Measurements from ENCODE around the gene GFI1B. TPM values are rescaled to one million over a fixed set of nuclear protein-coding genes. Genes with fewer than 3 reads are reported as not detected.
"Not testable (repeated sequence)": the region's sequence is repeated elsewhere in the genome, so short reads cannot be mapped to it uniquely, and the experiment has no call there.

GFI1B gene
- total RNA-seq, 1 experiment from 2014 or later, result 0.77 TPM

DNA sequence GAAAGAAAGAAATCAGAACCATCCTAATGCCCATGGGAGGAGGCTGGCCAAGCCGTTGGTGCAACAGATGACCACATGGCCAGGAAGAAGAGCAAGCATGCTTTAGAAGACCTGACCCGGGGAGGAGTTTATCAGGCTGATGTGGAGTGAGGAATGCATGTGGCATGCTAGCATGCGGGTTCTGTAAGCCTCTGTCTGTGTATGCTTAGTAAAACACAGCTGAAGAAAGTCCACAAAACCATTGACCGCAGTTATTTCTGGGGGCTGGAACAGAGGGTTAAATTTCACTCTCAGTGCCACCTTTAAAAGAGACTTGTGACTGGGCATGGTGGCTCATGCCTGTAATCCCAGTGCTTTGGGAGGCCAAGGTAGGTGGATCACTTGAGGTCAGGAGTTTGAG, 19.1 kb downstream of the GFI1B start (continued):
- TF ChIP-seq, protein P1, sequence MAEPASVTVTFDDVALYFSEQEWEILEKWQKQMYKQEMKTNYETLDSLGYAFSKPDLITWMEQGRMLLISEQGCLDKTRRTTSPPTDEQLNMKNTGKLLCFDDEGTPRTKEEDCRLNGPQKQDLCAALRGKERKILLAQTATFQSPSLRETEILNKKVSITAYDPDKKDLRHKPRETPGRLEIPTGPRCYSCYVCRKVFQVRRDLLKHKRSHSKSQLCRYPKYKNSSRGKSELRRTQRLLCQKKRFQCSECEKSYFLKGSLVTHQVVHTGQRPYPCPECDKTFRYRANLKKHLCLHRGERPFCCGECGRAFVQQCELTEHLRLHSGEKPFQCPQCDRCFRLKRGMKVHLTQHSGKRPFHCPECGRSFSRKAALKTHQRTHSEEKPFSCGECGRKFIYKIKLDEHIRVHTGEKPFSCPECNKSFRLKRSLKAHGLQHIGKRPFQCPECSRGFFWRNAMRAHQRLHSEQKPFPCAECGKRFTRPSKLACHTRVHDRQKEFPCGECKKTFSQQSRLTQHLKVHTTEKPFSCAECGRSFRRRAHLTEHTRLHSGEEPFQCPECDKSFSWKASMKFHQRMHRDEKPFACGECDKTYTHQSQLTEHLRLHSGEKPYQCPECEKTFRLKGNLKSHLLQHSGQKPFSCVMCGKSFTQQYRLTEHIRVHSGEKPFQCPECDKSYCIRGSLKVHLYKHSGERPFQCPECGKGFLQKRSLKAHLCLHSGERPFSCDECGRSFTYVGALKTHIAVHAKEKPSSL (CRISPR knock-in tag; conservative IDR thresholded peaks at IDR 0.05), result no peak
- TF ChIP-seq ETV6 (CRISPR knock-in tag; IDR thresholded peaks at IDR 0.05), result no peak
- no peak for TF ChIP-seq TP53 (CRISPR knock-in tag; IDR thresholded peaks at IDR 0.05)
- TF ChIP-seq NFATC4 (CRISPR knock-in tag; IDR thresholded peaks at IDR 0.05), result no peak
- TF ChIP-seq, protein P2, sequence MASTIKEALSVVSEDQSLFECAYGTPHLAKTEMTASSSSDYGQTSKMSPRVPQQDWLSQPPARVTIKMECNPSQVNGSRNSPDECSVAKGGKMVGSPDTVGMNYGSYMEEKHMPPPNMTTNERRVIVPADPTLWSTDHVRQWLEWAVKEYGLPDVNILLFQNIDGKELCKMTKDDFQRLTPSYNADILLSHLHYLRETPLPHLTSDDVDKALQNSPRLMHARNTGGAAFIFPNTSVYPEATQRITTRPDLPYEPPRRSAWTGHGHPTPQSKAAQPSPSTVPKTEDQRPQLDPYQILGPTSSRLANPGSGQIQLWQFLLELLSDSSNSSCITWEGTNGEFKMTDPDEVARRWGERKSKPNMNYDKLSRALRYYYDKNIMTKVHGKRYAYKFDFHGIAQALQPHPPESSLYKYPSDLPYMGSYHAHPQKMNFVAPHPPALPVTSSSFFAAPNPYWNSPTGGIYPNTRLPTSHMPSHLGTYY (CRISPR knock-in tag; IDR thresholded peaks at IDR 0.05), result no peak
- TF ChIP-seq, protein P3, sequence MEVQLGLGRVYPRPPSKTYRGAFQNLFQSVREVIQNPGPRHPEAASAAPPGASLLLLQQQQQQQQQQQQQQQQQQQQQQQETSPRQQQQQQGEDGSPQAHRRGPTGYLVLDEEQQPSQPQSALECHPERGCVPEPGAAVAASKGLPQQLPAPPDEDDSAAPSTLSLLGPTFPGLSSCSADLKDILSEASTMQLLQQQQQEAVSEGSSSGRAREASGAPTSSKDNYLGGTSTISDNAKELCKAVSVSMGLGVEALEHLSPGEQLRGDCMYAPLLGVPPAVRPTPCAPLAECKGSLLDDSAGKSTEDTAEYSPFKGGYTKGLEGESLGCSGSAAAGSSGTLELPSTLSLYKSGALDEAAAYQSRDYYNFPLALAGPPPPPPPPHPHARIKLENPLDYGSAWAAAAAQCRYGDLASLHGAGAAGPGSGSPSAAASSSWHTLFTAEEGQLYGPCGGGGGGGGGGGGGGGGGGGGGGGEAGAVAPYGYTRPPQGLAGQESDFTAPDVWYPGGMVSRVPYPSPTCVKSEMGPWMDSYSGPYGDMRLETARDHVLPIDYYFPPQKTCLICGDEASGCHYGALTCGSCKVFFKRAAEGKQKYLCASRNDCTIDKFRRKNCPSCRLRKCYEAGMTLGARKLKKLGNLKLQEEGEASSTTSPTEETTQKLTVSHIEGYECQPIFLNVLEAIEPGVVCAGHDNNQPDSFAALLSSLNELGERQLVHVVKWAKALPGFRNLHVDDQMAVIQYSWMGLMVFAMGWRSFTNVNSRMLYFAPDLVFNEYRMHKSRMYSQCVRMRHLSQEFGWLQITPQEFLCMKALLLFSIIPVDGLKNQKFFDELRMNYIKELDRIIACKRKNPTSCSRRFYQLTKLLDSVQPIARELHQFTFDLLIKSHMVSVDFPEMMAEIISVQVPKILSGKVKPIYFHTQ (CRISPR knock-in tag; IDR thresholded peaks at IDR 0.05), result no peak
- TF ChIP-seq, protein P4, sequence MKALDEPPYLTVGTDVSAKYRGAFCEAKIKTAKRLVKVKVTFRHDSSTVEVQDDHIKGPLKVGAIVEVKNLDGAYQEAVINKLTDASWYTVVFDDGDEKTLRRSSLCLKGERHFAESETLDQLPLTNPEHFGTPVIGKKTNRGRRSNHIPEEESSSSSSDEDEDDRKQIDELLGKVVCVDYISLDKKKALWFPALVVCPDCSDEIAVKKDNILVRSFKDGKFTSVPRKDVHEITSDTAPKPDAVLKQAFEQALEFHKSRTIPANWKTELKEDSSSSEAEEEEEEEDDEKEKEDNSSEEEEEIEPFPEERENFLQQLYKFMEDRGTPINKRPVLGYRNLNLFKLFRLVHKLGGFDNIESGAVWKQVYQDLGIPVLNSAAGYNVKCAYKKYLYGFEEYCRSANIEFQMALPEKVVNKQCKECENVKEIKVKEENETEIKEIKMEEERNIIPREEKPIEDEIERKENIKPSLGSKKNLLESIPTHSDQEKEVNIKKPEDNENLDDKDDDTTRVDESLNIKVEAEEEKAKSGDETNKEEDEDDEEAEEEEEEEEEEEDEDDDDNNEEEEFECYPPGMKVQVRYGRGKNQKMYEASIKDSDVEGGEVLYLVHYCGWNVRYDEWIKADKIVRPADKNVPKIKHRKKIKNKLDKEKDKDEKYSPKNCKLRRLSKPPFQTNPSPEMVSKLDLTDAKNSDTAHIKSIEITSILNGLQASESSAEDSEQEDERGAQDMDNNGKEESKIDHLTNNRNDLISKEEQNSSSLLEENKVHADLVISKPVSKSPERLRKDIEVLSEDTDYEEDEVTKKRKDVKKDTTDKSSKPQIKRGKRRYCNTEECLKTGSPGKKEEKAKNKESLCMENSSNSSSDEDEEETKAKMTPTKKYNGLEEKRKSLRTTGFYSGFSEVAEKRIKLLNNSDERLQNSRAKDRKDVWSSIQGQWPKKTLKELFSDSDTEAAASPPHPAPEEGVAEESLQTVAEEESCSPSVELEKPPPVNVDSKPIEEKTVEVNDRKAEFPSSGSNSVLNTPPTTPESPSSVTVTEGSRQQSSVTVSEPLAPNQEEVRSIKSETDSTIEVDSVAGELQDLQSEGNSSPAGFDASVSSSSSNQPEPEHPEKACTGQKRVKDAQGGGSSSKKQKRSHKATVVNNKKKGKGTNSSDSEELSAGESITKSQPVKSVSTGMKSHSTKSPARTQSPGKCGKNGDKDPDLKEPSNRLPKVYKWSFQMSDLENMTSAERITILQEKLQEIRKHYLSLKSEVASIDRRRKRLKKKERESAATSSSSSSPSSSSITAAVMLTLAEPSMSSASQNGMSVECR (CRISPR knock-in tag; IDR thresholded peaks at IDR 0.05; ENCODE audit: borderline replicate concordance), result no peak
- TF ChIP-seq, protein P5, sequence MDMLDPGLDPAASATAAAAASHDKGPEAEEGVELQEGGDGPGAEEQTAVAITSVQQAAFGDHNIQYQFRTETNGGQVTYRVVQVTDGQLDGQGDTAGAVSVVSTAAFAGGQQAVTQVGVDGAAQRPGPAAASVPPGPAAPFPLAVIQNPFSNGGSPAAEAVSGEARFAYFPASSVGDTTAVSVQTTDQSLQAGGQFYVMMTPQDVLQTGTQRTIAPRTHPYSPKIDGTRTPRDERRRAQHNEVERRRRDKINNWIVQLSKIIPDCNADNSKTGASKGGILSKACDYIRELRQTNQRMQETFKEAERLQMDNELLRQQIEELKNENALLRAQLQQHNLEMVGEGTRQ (CRISPR knock-in tag; IDR thresholded peaks at IDR 0.05), result no peak
- TF ChIP-seq, protein P6, sequence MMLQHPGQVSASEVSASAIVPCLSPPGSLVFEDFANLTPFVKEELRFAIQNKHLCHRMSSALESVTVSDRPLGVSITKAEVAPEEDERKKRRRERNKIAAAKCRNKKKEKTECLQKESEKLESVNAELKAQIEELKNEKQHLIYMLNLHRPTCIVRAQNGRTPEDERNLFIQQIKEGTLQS (CRISPR knock-in tag; conservative IDR thresholded peaks at IDR 0.05), result no peak
- no peak for TF ChIP-seq GABPB1 (CRISPR knock-in tag; IDR thresholded peaks at IDR 0.05)

DNA sequence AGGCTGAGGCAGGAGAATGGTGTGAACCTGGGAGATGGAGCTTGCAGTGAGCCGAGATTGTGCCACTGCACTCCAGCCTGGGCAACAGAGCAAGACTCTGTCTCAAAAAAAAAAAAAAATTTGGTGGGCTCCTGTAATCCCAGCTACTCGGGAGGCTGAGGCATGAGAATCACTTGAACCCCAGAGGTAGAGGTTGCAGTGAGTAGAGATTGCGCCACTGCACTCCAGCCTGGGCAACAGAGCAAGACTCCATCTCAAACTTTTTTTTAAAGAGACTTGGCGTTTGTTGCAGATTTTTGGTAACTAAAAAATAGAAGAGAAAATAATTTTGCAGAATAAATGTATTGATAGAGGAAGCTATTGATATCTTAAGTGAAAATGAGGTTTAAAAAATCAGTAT, 19.7 kb downstream of the GFI1B start:
- not testable (repeated sequence) for H3K4me3 Mint-ChIP-seq; DNase-seq (ENCODE audit: low spot score); H3K9me3 Mint-ChIP-seq; H3K27ac Mint-ChIP-seq; ATAC-seq; H3K36me3 Mint-ChIP-seq
- CTCF ChIA-PET, result interaction anchor here (0.5 kb wide), 1 partner anchor 18 kb away, joined by 3 read pairs; no protein-coding TSS in a partner anchor
- POLR2A ChIA-PET, result interaction anchor here (0.7 kb wide), 1 partner anchor 521 kb away, joined by 3 read pairs; no protein-coding TSS in a partner anchor
- H3K4me1 Mint-ChIP-seq, result peaks cover 36% of the 10 kb centered on the region
- peaks cover 37% of the 10 kb centered on the region for H3K27me3 Mint-ChIP-seq (ENCODE audit: low read depth)

Measured in WTC11 (cell line).